CD4-positive, alpha-beta T cell (primary cell): Measurements from ENCODE around the gene GBP3. TPM values are rescaled to one million over a fixed set of nuclear protein-coding genes. Genes with fewer than 3 reads are reported as not detected.
A peak's percentile ranks its signal among the peaks of the same experiment; 100 is the strongest.
"Not testable (repeated sequence)": the region's sequence is repeated elsewhere in the genome, so short reads cannot be mapped to it uniquely, and the experiment has no call there.

ENCODE experiments used
- ATAC-seq: fragments of 200-7000 bp; cut with Tn5 transposase; one replicate; pipeline ENCODE4 v1.10.0; 2022; ENCODE audit warnings: mild to moderate bottlenecking; ENCODE audit not compliant: poor library complexity
- CTCF ChIA-PET: fragments of 350-600 bp; sonication (Branson Sonifier 250); formaldehyde crosslinking; loops from one replicate; lab custom pipeline; 2021; ENCODE audit warnings: antibody characterized with exemption, inconsistent platforms; lab: Charles Lee
- POLR2A ChIA-PET: fragments of 350-600 bp; sonication (Branson Sonifier 250); formaldehyde crosslinking; loops from one replicate; lab custom pipeline; 2021; ENCODE audit warnings: antibody characterized with exemption, inconsistent platforms; lab: Charles Lee
- DNase-seq, 14 experiments: peaks; one replicate each; pipeline ENCODE4 v3.0.0-alpha.2; 2013 to 2020; ENCODE audit warnings: mixed read lengths in 2 of 14
- H3K27ac ChIP-seq, 2 donors: one replicate each; pipeline versions ENCODE4 v1.5.1 to v1.7.0; 2013; ENCODE audit warnings: low read length in 2 of 2, low read depth in 1 of 2, mild to moderate bottlenecking in 1 of 2
- H3K27me3 ChIP-seq, 2 experiments: 1 replicate in 1 of 2; 2 replicates in 1 of 2; pipeline versions ENCODE4 v1.6.1 to v1.7.0; 2013; ENCODE audit warnings: low read length in 2 of 2, control low read depth in 1 of 2, mild to moderate bottlenecking in 1 of 2, moderate library complexity in 1 of 2; ENCODE audit not compliant: insufficient read depth in 2 of 2, control insufficient read depth in 1 of 2
- H3K36me3 ChIP-seq: one replicate; pipeline ENCODE4 v1.6.1; 2013; ENCODE audit warnings: low read length, control low read depth; ENCODE audit not compliant: insufficient read depth
- H3K4me1 ChIP-seq: one replicate; pipeline ENCODE4 v1.6.1; 2013; ENCODE audit warnings: low read length, control low read depth; ENCODE audit not compliant: insufficient read depth
- H3K4me3 ChIP-seq: one replicate; pipeline ENCODE4 v1.5.1; 2013; ENCODE audit warnings: mild to moderate bottlenecking, low read length, moderate library complexity
- H3K9me3 ChIP-seq, 2 experiments: 1 replicate in 1 of 2; 2 replicates in 1 of 2; pipeline versions ENCODE4 v1.6.1 to v1.7.0; 2013; ENCODE audit warnings: low read length in 2 of 2, mild to moderate bottlenecking in 2 of 2, control low read depth in 1 of 2, moderate library complexity in 1 of 2; ENCODE audit not compliant: control insufficient read depth in 1 of 2, insufficient read depth in 1 of 2
- H3K27ac Mint-ChIP-seq: one replicate; pipeline ENCODE4 v1.8.0; 2020; ENCODE audit warnings: mixed read lengths
- H3K27me3 Mint-ChIP-seq: one replicate; pipeline ENCODE4 v1.8.0; 2021; ENCODE audit warnings: mixed read lengths
- H3K36me3 Mint-ChIP-seq: one replicate; pipeline ENCODE4 v1.8.0; 2021; ENCODE audit warnings: low read depth, mixed read lengths
- H3K4me1 Mint-ChIP-seq: one replicate; pipeline ENCODE4 v1.8.0; 2021; ENCODE audit warnings: low read depth, mixed read lengths
- H3K4me3 Mint-ChIP-seq: one replicate; pipeline ENCODE4 v1.8.0; 2020; ENCODE audit warnings: mild to moderate bottlenecking, mixed read lengths
- H3K9me3 Mint-ChIP-seq: one replicate; pipeline ENCODE4 v1.8.0; 2020; ENCODE audit warnings: mixed read lengths
- intact Hi-C, 2 experiments: fragments of 100-400 bp; cut with DNase I in 1 of 2; cut with micrococcal nuclease in 1 of 2; formaldehyde crosslinking; loops; one replicate each; pipeline versions ENCODE4 v1.15.1 to v1.9.0; 2023 to 2025; cut with DNase I, micrococcal nuclease
- total RNA-seq, 174 experiments: library from RNA in 2 of 174; stranded (reverse) in 2 of 174; gene quantifications; one replicate each; pipeline ENCODE4 v1.2.3 and lab custom pipeline; 2021 to 2026
- TF ChIP-seq, protein P1 (sequence below): fragments of 200-600 bp; IDR thresholded peaks from one replicate; pipeline ENCODE4 v1.8.0; 2022; ENCODE audit warnings: antibody characterized with exemption, mild to moderate bottlenecking

GBP3 gene
- total RNA-seq, 2 experiments from 2014 or later = 17.5 to 20.7 TPM

DNA sequence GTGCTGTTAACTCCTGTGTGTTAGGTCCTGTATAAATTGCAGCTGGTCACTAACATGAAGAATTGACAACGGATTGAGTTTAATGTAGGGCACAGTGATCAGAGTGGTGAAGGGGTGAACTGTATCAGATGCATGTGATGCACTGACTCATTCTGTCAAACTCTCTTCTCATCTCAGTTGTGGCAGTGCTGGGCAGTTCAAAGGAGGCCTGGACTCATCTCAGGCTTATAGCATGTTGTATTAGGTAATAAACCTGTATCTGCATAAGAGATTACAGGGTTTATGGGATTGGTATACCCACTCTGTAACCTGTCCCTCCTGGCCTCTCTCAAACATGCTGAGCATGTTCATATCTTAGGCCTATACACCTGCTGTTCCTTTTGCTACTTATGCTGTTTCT, 12.4 kb upstream of the GBP3 start:
- H3K36me3 Mint-ChIP-seq = peaks cover 14% of the 10 kb centered on the region
- Histone ChIP-seq H3K9me3 (peaks cover 0 to 5% of the 10 kb centered on the region in 2 experiments), H3K27me3 (no peaks in the 10 kb centered on the region), H3K36me3 (no peaks in the 10 kb centered on the region), H3K4me3 (no peak overlapping the region), H3K27ac (no peak overlapping the region), H3K4me1 (peaks cover 25% of the 10 kb centered on the region)
- H3K4me3 Mint-ChIP-seq = no peak overlapping the region
- TF ChIP-seq, protein P1, sequence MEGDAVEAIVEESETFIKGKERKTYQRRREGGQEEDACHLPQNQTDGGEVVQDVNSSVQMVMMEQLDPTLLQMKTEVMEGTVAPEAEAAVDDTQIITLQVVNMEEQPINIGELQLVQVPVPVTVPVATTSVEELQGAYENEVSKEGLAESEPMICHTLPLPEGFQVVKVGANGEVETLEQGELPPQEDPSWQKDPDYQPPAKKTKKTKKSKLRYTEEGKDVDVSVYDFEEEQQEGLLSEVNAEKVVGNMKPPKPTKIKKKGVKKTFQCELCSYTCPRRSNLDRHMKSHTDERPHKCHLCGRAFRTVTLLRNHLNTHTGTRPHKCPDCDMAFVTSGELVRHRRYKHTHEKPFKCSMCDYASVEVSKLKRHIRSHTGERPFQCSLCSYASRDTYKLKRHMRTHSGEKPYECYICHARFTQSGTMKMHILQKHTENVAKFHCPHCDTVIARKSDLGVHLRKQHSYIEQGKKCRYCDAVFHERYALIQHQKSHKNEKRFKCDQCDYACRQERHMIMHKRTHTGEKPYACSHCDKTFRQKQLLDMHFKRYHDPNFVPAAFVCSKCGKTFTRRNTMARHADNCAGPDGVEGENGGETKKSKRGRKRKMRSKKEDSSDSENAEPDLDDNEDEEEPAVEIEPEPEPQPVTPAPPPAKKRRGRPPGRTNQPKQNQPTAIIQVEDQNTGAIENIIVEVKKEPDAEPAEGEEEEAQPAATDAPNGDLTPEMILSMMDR = no peak
- POLR2A ChIA-PET = interaction anchor here (2.6 kb wide), 1 partner anchor 13 kb away, joined by 25 read pairs; the partner anchor contains the start of gene GBP3
- H3K27ac Mint-ChIP-seq = peak overlapping the region; percentile 28
- no peak for ATAC-seq
- intact Hi-C loops = no loop called here
- CTCF ChIA-PET = no interaction called here
- no peaks in the 10 kb centered on the region for H3K27me3 Mint-ChIP-seq
- H3K4me1 Mint-ChIP-seq = peaks cover 80% of the 10 kb centered on the region
- DNase-seq = no peak
- H3K9me3 Mint-ChIP-seq = peaks cover 7% of the 10 kb centered on the region

DNA sequence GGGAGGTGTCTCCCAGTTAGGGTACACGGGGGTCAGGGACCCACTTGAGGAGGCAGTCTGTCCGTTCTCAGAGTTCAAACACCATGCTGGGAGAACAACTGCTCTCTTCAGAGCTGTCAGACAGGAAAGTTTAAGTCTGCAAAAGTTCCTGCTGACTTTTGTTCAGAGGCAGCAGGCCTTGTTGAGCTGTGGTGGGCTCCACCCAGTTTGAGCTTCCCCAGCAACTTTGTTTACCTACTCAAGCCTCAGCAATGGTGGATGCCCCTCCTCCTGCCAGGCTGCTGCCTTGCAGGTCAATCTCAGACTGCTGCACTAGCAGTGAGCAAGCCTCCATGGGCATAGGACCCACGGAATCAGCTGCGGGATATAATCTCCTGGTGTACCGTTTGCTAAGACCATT, 11.3 kb upstream of the GBP3 start:
- Mint-ChIP-seq H3K27ac (peak overlapping the region; percentile 28), H3K36me3 (peaks cover 12% of the 10 kb centered on the region), H3K4me1 (peaks cover 80% of the 10 kb centered on the region), H3K4me3 (peak overlapping the region; percentile 18)
- H3K9me3 ChIP-seq, H3K9me3 Mint-ChIP-seq, H3K4me3 ChIP-seq, ATAC-seq, H3K27me3 Mint-ChIP-seq, intact Hi-C loops, H3K36me3 ChIP-seq, H3K27ac ChIP-seq, H3K27me3 ChIP-seq: not testable (repeated sequence)
- peak in 10 of 14 experiments; percentile 10 to 64 (median 26) for DNase-seq
- ChIA-PET CTCF (interaction anchor here (0.9 kb wide), 1 partner anchor 12 kb away, joined by 6 read pairs; no protein-coding TSS in a partner anchor), POLR2A (interaction anchor here (0.8 to 2.6 kb wide), 6 partner anchors 9 to 575 kb away, joined by 3 to 25 read pairs (median 4); partner anchors contain the start of genes GBP1 and GBP3)
- H3K4me1 ChIP-seq = peaks cover 18% of the 10 kb centered on the region

DNA sequence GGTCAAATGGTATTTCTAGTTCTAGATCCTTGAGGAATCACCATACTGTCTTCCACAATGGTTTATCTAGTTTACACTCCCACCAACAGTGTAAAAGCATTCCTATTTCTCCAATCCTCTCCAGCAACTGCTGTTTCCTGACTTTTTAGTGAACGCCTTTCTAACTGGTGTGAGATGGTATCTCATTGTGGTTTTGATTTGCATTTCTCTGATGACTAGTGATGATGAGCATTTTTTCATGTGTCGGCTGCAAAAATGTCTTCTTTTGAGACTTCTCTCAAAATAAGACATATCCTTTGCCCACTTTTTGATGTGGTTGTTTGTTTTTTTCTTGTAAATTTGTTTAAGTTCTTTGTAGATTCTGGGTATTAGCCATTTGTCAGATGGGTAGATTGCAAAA, 6.4 kb upstream of the GBP3 start:
- H3K27ac ChIP-seq, H3K4me3 ChIP-seq, H3K9me3 ChIP-seq, POLR2A ChIA-PET, H3K27me3 Mint-ChIP-seq, H3K36me3 ChIP-seq, H3K4me1 ChIP-seq, CTCF ChIA-PET, H3K27me3 ChIP-seq, H3K9me3 Mint-ChIP-seq: not testable (repeated sequence)
- peak in 4 of 14 experiments; percentile 15 to 75 (median 28) for DNase-seq
- ATAC-seq = peak; percentile 55
- Mint-ChIP-seq H3K4me3 (peak overlapping the region; percentile 47), H3K27ac (peak overlapping the region; percentile 79), H3K36me3 (peaks cover 11% of the 10 kb centered on the region), H3K4me1 (peaks cover 58% of the 10 kb centered on the region)
- intact Hi-C loops = loop anchor here in 1 of 2 experiments (5.0 kb wide), 1 partner anchor 38 kb away; the partner anchor contains the start of gene GBP1

DNA sequence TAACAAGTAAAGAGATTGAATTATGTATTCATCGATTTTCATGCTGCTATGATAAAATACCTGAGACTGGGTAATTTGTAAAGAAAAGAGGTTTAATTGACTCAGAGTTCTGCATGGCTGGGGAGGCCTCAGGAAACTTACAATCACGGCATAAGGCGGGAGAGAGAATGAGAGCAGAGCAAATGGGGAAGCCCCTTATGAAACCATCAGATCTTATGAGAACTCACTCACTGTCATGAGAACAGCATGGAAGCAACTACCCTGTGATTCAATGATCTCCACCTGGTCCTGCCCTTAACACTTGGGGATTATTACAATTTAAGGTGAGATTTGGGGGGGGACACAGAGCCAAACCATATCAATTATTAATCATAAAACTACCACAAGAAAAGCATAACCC, 3.3 kb upstream of the GBP3 start:
- H3K9me3 ChIP-seq = peaks cover 0 to 4% of the 10 kb centered on the region in 2 experiments
- Mint-ChIP-seq H3K9me3 (peaks cover 5% of the 10 kb centered on the region), H3K4me1 (peaks cover 48% of the 10 kb centered on the region), H3K27ac (no peak overlapping the region), H3K27me3 (no peaks in the 10 kb centered on the region), H3K36me3 (peaks cover 24% of the 10 kb centered on the region), H3K4me3 (no peak overlapping the region)
- POLR2A ChIA-PET = no interaction called here
- TF ChIP-seq, protein P1 = no peak
- H3K27me3 ChIP-seq = no peaks in the 10 kb centered on the region
- H3K36me3 ChIP-seq = no peaks in the 10 kb centered on the region
- CTCF ChIA-PET = no interaction called here
- H3K4me1 ChIP-seq = peaks cover 11% of the 10 kb centered on the region
- H3K27ac ChIP-seq = no peak overlapping the region
- no peak for ATAC-seq
- intact Hi-C loops = loop anchor here (2.0 to 5.0 kb wide), 2 partner anchors 15 to 41 kb away; partner anchors contain the start of gene GBP1 (in 1 of the 2)
- H3K4me3 ChIP-seq = no peak overlapping the region
- DNase-seq = no peak
